CD4-positive, alpha-beta T cell (primary cell): ENCODE results near the gene ASTN1. TPM values are rescaled to one million over a fixed set of nuclear protein-coding genes. Genes with fewer than 3 reads are reported as not detected.

Experiments
- ATAC-seq: fragments of 200-7000 bp; cut with Tn5 transposase; one replicate; pipeline ENCODE4 v1.10.0; 2022; ENCODE audit warnings: mild to moderate bottlenecking; ENCODE audit not compliant: poor library complexity
- CTCF ChIA-PET: fragments of 350-600 bp; sonication (Branson Sonifier 250); formaldehyde crosslinking; loops from one replicate; lab custom pipeline; 2021; ENCODE audit warnings: antibody characterized with exemption, inconsistent platforms; lab: Charles Lee
- POLR2A ChIA-PET: fragments of 350-600 bp; sonication (Branson Sonifier 250); formaldehyde crosslinking; loops from one replicate; lab custom pipeline; 2021; ENCODE audit warnings: antibody characterized with exemption, inconsistent platforms; lab: Charles Lee
- DNase-seq, 14 experiments: peaks; one replicate each; pipeline ENCODE4 v3.0.0-alpha.2; 2013 to 2020; ENCODE audit warnings: mixed read lengths in 2 of 14
- H3K27ac ChIP-seq, 2 donors: one replicate each; pipeline versions ENCODE4 v1.5.1 to v1.7.0; 2013; ENCODE audit warnings: low read length in 2 of 2, low read depth in 1 of 2, mild to moderate bottlenecking in 1 of 2
- H3K27me3 ChIP-seq, 2 experiments: 1 replicate in 1 of 2; 2 replicates in 1 of 2; pipeline versions ENCODE4 v1.6.1 to v1.7.0; 2013; ENCODE audit warnings: low read length in 2 of 2, control low read depth in 1 of 2, mild to moderate bottlenecking in 1 of 2, moderate library complexity in 1 of 2; ENCODE audit not compliant: insufficient read depth in 2 of 2, control insufficient read depth in 1 of 2
- H3K36me3 ChIP-seq: one replicate; pipeline ENCODE4 v1.6.1; 2013; ENCODE audit warnings: low read length, control low read depth; ENCODE audit not compliant: insufficient read depth
- H3K4me1 ChIP-seq: one replicate; pipeline ENCODE4 v1.6.1; 2013; ENCODE audit warnings: low read length, control low read depth; ENCODE audit not compliant: insufficient read depth
- H3K4me3 ChIP-seq: one replicate; pipeline ENCODE4 v1.5.1; 2013; ENCODE audit warnings: mild to moderate bottlenecking, low read length, moderate library complexity
- H3K9me3 ChIP-seq, 2 experiments: 1 replicate in 1 of 2; 2 replicates in 1 of 2; pipeline versions ENCODE4 v1.6.1 to v1.7.0; 2013; ENCODE audit warnings: low read length in 2 of 2, mild to moderate bottlenecking in 2 of 2, control low read depth in 1 of 2, moderate library complexity in 1 of 2; ENCODE audit not compliant: control insufficient read depth in 1 of 2, insufficient read depth in 1 of 2
- H3K27ac Mint-ChIP-seq: one replicate; pipeline ENCODE4 v1.8.0; 2020; ENCODE audit warnings: mixed read lengths
- H3K27me3 Mint-ChIP-seq: one replicate; pipeline ENCODE4 v1.8.0; 2021; ENCODE audit warnings: mixed read lengths
- H3K36me3 Mint-ChIP-seq: one replicate; pipeline ENCODE4 v1.8.0; 2021; ENCODE audit warnings: low read depth, mixed read lengths
- H3K4me1 Mint-ChIP-seq: one replicate; pipeline ENCODE4 v1.8.0; 2021; ENCODE audit warnings: low read depth, mixed read lengths
- H3K4me3 Mint-ChIP-seq: one replicate; pipeline ENCODE4 v1.8.0; 2020; ENCODE audit warnings: mild to moderate bottlenecking, mixed read lengths
- H3K9me3 Mint-ChIP-seq: one replicate; pipeline ENCODE4 v1.8.0; 2020; ENCODE audit warnings: mixed read lengths
- intact Hi-C, 2 experiments: fragments of 100-400 bp; cut with DNase I in 1 of 2; cut with micrococcal nuclease in 1 of 2; formaldehyde crosslinking; loops; one replicate each; pipeline versions ENCODE4 v1.15.1 to v1.9.0; 2023 to 2025; cut with DNase I, micrococcal nuclease
- total RNA-seq, 174 experiments: library from RNA in 2 of 174; stranded (reverse) in 2 of 174; gene quantifications; one replicate each; pipeline ENCODE4 v1.2.3 and lab custom pipeline; 2021 to 2026
- TF ChIP-seq, protein P1 (sequence below): fragments of 200-600 bp; IDR thresholded peaks from one replicate; pipeline ENCODE4 v1.8.0; 2022; ENCODE audit warnings: antibody characterized with exemption, mild to moderate bottlenecking

The ASTN1 gene
- total RNA-seq, 2 experiments from 2014 or later, result not detected

DNA sequence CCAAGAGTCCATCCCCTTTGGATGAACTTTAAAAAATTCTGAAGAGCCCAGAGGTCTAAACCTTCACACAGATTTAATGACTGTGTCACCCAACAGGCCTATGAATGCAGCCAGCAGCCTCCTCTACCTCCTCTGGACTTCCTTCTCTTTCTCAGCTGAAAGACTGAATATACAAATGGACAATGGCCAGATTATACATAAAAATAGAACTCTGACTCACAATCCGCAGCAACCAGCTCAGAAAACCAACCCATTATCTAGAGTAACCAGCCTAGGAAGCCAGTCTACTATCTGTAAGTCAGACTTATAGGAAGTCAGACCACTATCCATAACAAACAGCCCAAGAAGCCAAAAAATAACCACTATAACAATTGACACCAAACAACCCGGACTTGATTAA lies 224.5 kb downstream of the ASTN1 start:
- Histone ChIP-seq H3K27ac (no peak overlapping the region), H3K4me1 (no peaks in the 10 kb centered on the region), H3K4me3 (no peak overlapping the region), H3K9me3 (peaks cover 0 to 3% of the 10 kb centered on the region in 2 experiments), H3K36me3 (no peaks in the 10 kb centered on the region), H3K27me3 (no peaks in the 10 kb centered on the region)
- H3K27me3 Mint-ChIP-seq, result no peaks in the 10 kb centered on the region
- no peak overlapping the region for H3K27ac Mint-ChIP-seq
- ATAC-seq, result no peak
- DNase-seq, result no peak
- TF ChIP-seq, protein P1, sequence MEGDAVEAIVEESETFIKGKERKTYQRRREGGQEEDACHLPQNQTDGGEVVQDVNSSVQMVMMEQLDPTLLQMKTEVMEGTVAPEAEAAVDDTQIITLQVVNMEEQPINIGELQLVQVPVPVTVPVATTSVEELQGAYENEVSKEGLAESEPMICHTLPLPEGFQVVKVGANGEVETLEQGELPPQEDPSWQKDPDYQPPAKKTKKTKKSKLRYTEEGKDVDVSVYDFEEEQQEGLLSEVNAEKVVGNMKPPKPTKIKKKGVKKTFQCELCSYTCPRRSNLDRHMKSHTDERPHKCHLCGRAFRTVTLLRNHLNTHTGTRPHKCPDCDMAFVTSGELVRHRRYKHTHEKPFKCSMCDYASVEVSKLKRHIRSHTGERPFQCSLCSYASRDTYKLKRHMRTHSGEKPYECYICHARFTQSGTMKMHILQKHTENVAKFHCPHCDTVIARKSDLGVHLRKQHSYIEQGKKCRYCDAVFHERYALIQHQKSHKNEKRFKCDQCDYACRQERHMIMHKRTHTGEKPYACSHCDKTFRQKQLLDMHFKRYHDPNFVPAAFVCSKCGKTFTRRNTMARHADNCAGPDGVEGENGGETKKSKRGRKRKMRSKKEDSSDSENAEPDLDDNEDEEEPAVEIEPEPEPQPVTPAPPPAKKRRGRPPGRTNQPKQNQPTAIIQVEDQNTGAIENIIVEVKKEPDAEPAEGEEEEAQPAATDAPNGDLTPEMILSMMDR, result no peak
- no peaks in the 10 kb centered on the region for H3K4me1 Mint-ChIP-seq
- CTCF ChIA-PET, result no interaction called here
- no peaks in the 10 kb centered on the region for H3K36me3 Mint-ChIP-seq
- no peak overlapping the region for H3K4me3 Mint-ChIP-seq
- H3K9me3 Mint-ChIP-seq, result peaks cover 11% of the 10 kb centered on the region
- intact Hi-C loops, result no loop called here
- POLR2A ChIA-PET, result no interaction called here

DNA sequence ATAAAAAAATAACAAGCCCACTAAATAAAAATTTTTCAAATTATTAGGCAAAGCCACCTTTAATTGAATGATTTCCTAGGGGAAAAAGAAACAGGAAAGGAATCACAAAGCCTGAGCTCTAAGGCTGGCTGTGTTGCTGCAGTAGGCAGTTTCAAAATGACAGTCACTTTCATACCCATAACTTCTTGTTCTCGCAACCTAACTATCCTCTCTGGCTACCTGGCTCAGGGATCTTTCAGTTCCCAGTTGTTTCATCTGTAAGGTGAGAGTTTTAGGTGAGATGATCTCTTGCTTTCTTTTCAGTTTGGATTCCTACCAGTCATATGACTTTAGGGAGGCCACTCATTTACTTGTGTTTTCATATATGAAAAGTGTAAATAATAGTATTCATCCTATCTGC lies 226.1 kb downstream of the ASTN1 start:
- CTCF ChIA-PET, result no interaction called here
- no peaks in the 10 kb centered on the region for H3K27me3 ChIP-seq
- H3K4me3 ChIP-seq, result no peak overlapping the region
- Mint-ChIP-seq H3K36me3 (no peaks in the 10 kb centered on the region), H3K4me1 (no peaks in the 10 kb centered on the region), H3K27ac (no peak overlapping the region), H3K9me3 (peaks cover 13% of the 10 kb centered on the region), H3K27me3 (no peaks in the 10 kb centered on the region), H3K4me3 (no peak overlapping the region)
- peaks cover 0 to 3% of the 10 kb centered on the region in 2 experiments for H3K9me3 ChIP-seq
- no peaks in the 10 kb centered on the region for H3K36me3 ChIP-seq
- POLR2A ChIA-PET, result no interaction called here
- DNase-seq, result no peak
- no peaks in the 10 kb centered on the region for H3K4me1 ChIP-seq
- TF ChIP-seq, protein P1, result no peak
- H3K27ac ChIP-seq, result no peak overlapping the region
- no peak for ATAC-seq
- intact Hi-C loops, result no loop called here

DNA sequence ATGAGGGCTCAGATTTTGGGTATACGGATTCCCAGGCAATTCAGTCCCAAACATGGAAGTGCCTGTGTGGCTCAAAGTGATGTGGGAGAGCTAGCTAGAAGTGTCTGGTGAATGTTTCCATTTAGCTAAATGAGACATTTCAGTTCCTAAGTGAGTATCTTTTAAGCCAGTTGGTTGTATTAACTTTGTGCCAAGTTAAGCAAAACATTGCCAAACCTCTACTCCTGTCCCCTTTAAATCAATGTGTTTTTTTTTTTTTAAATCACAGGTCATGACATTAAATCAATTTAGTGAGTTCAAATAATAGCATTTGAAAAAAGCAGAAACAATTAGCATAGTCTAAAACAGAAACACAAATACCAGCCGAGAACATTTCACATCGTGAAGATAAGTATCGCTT lies 230.1 kb downstream of the ASTN1 start:
- Mint-ChIP-seq H3K4me3 (no peak overlapping the region), H3K27ac (no peak overlapping the region), H3K36me3 (no peaks in the 10 kb centered on the region), H3K9me3 (peaks cover 2% of the 10 kb centered on the region), H3K4me1 (no peaks in the 10 kb centered on the region), H3K27me3 (no peaks in the 10 kb centered on the region)
- Histone ChIP-seq H3K4me1 (no peaks in the 10 kb centered on the region), H3K36me3 (no peaks in the 10 kb centered on the region), H3K9me3 (peaks cover 0 to 7% of the 10 kb centered on the region in 2 experiments), H3K27me3 (no peaks in the 10 kb centered on the region), H3K27ac (no peak overlapping the region), H3K4me3 (no peak overlapping the region)
- CTCF ChIA-PET, result no interaction called here
- DNase-seq (no peak), ATAC-seq (no peak)
- POLR2A ChIA-PET, result no interaction called here
- TF ChIP-seq, protein P1, result no peak
- intact Hi-C loops, result no loop called here
